Nephron progenitor cell (in vitro differentiated cells): ENCODE measurements around the gene EIF3L.
A peak's percentile ranks its signal among the peaks of the same experiment; 100 is the strongest.

ENCODE experiments used
- DNase-seq: peaks from one replicate; pipeline ENCODE4 v3.0.0; 2021
- H3K27ac Mint-ChIP-seq: 2 replicates; pipeline ENCODE4 v1.8.0; 2021; ENCODE audit warnings: mild to moderate bottlenecking, moderate library complexity, mixed read lengths
- H3K27me3 Mint-ChIP-seq: 2 replicates; pipeline ENCODE4 v1.8.0; 2021; ENCODE audit warnings: mild to moderate bottlenecking, low read depth, mixed read lengths; ENCODE audit not compliant: poor library complexity
- H3K36me3 Mint-ChIP-seq: 2 replicates; pipeline ENCODE4 v1.8.0; 2021; ENCODE audit warnings: low read depth, mixed read lengths
- H3K4me1 Mint-ChIP-seq: 2 replicates; pipeline ENCODE4 v1.8.0; 2021; ENCODE audit warnings: mixed read lengths
- H3K4me3 Mint-ChIP-seq: 2 replicates; pipeline ENCODE4 v1.8.0; 2021; ENCODE audit warnings: mild to moderate bottlenecking, moderate library complexity, mixed read lengths
- H3K9me3 Mint-ChIP-seq: 2 replicates; pipeline ENCODE4 v1.8.0; 2021; ENCODE audit warnings: mild to moderate bottlenecking, moderate library complexity, mixed read lengths
- CTCF ChIP-seq: fragments of 200-600 bp; sonication (generic); IDR thresholded peaks from 2 replicates; pipeline ENCODE4 v1.5.0; 2021; ENCODE audit warnings: antibody characterized with exemption

The EIF3L gene

GRCh38 chr22:37926771-37927636 is 77.8 kb downstream of the EIF3L start:
- H3K27ac Mint-ChIP-seq, result no peak overlapping the region
- H3K36me3 Mint-ChIP-seq, result peaks cover 12% of the 10 kb centered on the region
- peaks cover 7% of the 10 kb centered on the region for H3K4me1 Mint-ChIP-seq
- TF ChIP-seq CTCF, result no peak
- DNase-seq, result no peak
- no peaks in the 10 kb centered on the region for H3K9me3 Mint-ChIP-seq
- H3K4me3 Mint-ChIP-seq, result no peak overlapping the region
- peaks cover 2% of the 10 kb centered on the region for H3K27me3 Mint-ChIP-seq

- peaks cover 7% of the 10 kb centered on the region for H3K4me1 Mint-ChIP-seq
- no peaks in the 10 kb centered on the region for H3K9me3 Mint-ChIP-seq
Measured at GRCh38 chr22:37927637-37927936, 78.4 kb downstream of the EIF3L start.

GRCh38 chr22:37929390-37929789 is 80.2 kb downstream of the EIF3L start:
- Mint-ChIP-seq H3K9me3 (no peaks in the 10 kb centered on the region), H3K4me3 (no peak overlapping the region), H3K27ac (no peak overlapping the region), H3K4me1 (peaks cover 15% of the 10 kb centered on the region), H3K36me3 (peaks cover 17% of the 10 kb centered on the region), H3K27me3 (no peaks in the 10 kb centered on the region)
- no peak for DNase-seq
- no peak for TF ChIP-seq CTCF

More at GRCh38 chr22:37927637-37927936, 78.4 kb downstream of the EIF3L start:
- Mint-ChIP-seq H3K36me3 (peaks cover 12% of the 10 kb centered on the region), H3K4me3 (no peak overlapping the region), H3K27ac (no peak overlapping the region), H3K27me3 (peaks cover 2% of the 10 kb centered on the region)
- no peak for DNase-seq
- no peak for TF ChIP-seq CTCF

DNA sequence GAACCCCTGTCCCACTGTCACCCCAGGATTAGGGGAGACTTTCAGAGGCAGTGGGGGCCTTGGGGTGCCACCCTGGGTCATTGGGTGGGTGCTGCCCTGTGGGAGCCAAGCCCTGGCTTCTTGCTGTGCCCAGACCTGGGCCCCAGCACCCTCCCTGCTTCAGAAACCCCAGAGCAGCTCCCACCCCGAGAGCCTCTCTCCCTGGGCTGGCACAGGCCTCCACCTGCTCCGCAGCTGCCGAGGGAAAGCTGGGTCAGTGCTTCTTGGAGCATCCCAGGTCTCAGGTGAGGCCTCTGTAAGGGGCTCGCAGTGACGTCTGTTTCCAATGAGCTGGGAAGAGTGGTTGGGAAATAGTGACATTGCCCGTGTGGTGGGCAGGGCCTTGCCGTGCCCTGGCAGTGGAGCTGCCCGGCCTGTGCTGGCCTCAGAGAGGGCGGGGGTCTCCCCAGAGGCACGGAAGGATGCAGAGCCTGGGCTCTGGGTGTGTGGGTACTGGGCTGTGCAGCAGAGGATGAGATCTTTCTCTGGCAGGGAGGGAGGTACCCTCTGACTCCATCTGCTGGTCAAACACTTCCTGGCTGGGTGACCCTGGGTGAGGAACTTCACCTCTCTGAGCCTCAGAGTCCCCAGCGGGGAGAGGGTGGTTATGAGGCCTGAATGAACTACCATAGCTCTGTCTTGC is 81.2 kb downstream of the EIF3L start:
- DNase-seq, result no peak
- H3K27ac Mint-ChIP-seq, result no peak overlapping the region

GRCh38 chr22:37930952-37931440 is 81.8 kb downstream of the EIF3L start:
- Mint-ChIP-seq H3K27ac (peak overlapping the region; percentile 22), H3K4me1 (peaks cover 8% of the 10 kb centered on the region), H3K36me3 (peaks cover 17% of the 10 kb centered on the region), H3K4me3 (no peak overlapping the region), H3K27me3 (no peaks in the 10 kb centered on the region), H3K9me3 (no peaks in the 10 kb centered on the region)
- no peak for DNase-seq
- TF ChIP-seq CTCF, result no peak

More for the DNA sequence above, 81.2 kb downstream of the EIF3L start:
- Mint-ChIP-seq H3K9me3 (no peaks in the 10 kb centered on the region), H3K4me1 (peaks cover 10% of the 10 kb centered on the region), H3K27me3 (no peaks in the 10 kb centered on the region), H3K36me3 (peaks cover 17% of the 10 kb centered on the region), H3K4me3 (no peak overlapping the region)
- peak; percentile 24 for TF ChIP-seq CTCF
